CD4-positive, alpha-beta T cell (primary cell): ENCODE results near the gene PRM2. TPM values are rescaled to one million over a fixed set of nuclear protein-coding genes. Genes with fewer than 3 reads are reported as not detected.
A peak's percentile ranks its signal among the peaks of the same experiment; 100 is the strongest.

Experiments used
- ATAC-seq: fragments of 200-7000 bp; cut with Tn5 transposase; one replicate; pipeline ENCODE4 v1.10.0; 2022; ENCODE audit warnings: mild to moderate bottlenecking; ENCODE audit not compliant: poor library complexity
- CTCF ChIA-PET: fragments of 350-600 bp; sonication (Branson Sonifier 250); formaldehyde crosslinking; loops from one replicate; lab custom pipeline; 2021; ENCODE audit warnings: antibody characterized with exemption, inconsistent platforms; lab: Charles Lee
- POLR2A ChIA-PET: fragments of 350-600 bp; sonication (Branson Sonifier 250); formaldehyde crosslinking; loops from one replicate; lab custom pipeline; 2021; ENCODE audit warnings: antibody characterized with exemption, inconsistent platforms; lab: Charles Lee
- DNase-seq, 14 experiments: peaks; one replicate each; pipeline ENCODE4 v3.0.0-alpha.2; 2013 to 2020; ENCODE audit warnings: mixed read lengths in 2 of 14
- H3K27ac ChIP-seq, 2 donors: one replicate each; pipeline versions ENCODE4 v1.5.1 to v1.7.0; 2013; ENCODE audit warnings: low read length in 2 of 2, low read depth in 1 of 2, mild to moderate bottlenecking in 1 of 2
- H3K27me3 ChIP-seq, 2 experiments: 1 replicate in 1 of 2; 2 replicates in 1 of 2; pipeline versions ENCODE4 v1.6.1 to v1.7.0; 2013; ENCODE audit warnings: low read length in 2 of 2, control low read depth in 1 of 2, mild to moderate bottlenecking in 1 of 2, moderate library complexity in 1 of 2; ENCODE audit not compliant: insufficient read depth in 2 of 2, control insufficient read depth in 1 of 2
- H3K36me3 ChIP-seq: one replicate; pipeline ENCODE4 v1.6.1; 2013; ENCODE audit warnings: low read length, control low read depth; ENCODE audit not compliant: insufficient read depth
- H3K4me1 ChIP-seq: one replicate; pipeline ENCODE4 v1.6.1; 2013; ENCODE audit warnings: low read length, control low read depth; ENCODE audit not compliant: insufficient read depth
- H3K4me3 ChIP-seq: one replicate; pipeline ENCODE4 v1.5.1; 2013; ENCODE audit warnings: mild to moderate bottlenecking, low read length, moderate library complexity
- H3K9me3 ChIP-seq, 2 experiments: 1 replicate in 1 of 2; 2 replicates in 1 of 2; pipeline versions ENCODE4 v1.6.1 to v1.7.0; 2013; ENCODE audit warnings: low read length in 2 of 2, mild to moderate bottlenecking in 2 of 2, control low read depth in 1 of 2, moderate library complexity in 1 of 2; ENCODE audit not compliant: control insufficient read depth in 1 of 2, insufficient read depth in 1 of 2
- H3K27ac Mint-ChIP-seq: one replicate; pipeline ENCODE4 v1.8.0; 2020; ENCODE audit warnings: mixed read lengths
- H3K27me3 Mint-ChIP-seq: one replicate; pipeline ENCODE4 v1.8.0; 2021; ENCODE audit warnings: mixed read lengths
- H3K36me3 Mint-ChIP-seq: one replicate; pipeline ENCODE4 v1.8.0; 2021; ENCODE audit warnings: low read depth, mixed read lengths
- H3K4me1 Mint-ChIP-seq: one replicate; pipeline ENCODE4 v1.8.0; 2021; ENCODE audit warnings: low read depth, mixed read lengths
- H3K4me3 Mint-ChIP-seq: one replicate; pipeline ENCODE4 v1.8.0; 2020; ENCODE audit warnings: mild to moderate bottlenecking, mixed read lengths
- H3K9me3 Mint-ChIP-seq: one replicate; pipeline ENCODE4 v1.8.0; 2020; ENCODE audit warnings: mixed read lengths
- CTCF ChIP-seq: fragments of 200-600 bp; IDR thresholded peaks from one replicate; pipeline ENCODE4 v1.8.0; 2022; ENCODE audit warnings: antibody characterized with exemption, mild to moderate bottlenecking
- intact Hi-C, 2 experiments: fragments of 100-400 bp; cut with DNase I in 1 of 2; cut with micrococcal nuclease in 1 of 2; formaldehyde crosslinking; loops; one replicate each; pipeline versions ENCODE4 v1.15.1 to v1.9.0; 2023 to 2025; cut with DNase I, micrococcal nuclease
- total RNA-seq, 174 experiments: library from RNA in 2 of 174; stranded (reverse) in 2 of 174; gene quantifications; one replicate each; pipeline ENCODE4 v1.2.3 and lab custom pipeline; 2021 to 2026

The PRM2 gene
- total RNA-seq, 2 experiments from 2014 or later: not detected

- H3K4me3 Mint-ChIP-seq: peak overlapping the region; percentile 42
- peaks cover 51% of the 10 kb centered on the region for H3K4me1 Mint-ChIP-seq
Measured at GRCh38 chr16:11259655-11260595, 16.4 kb downstream of the PRM2 start.

GRCh38 chr16:11258553-11259492, 17.5 kb downstream of the PRM2 start:
- TF ChIP-seq CTCF: no peak
- Mint-ChIP-seq H3K4me3 (peak overlapping the region; percentile 84), H3K4me1 (peaks cover 46% of the 10 kb centered on the region), H3K27ac (peak overlapping the region; percentile 97), H3K27me3 (no peaks in the 10 kb centered on the region), H3K9me3 (no peaks in the 10 kb centered on the region), H3K36me3 (peaks cover 13% of the 10 kb centered on the region)
- CTCF ChIA-PET: interaction anchor here (0.6 to 5.6 kb wide), 6 partner anchors 34 to 370 kb away, joined by 3 to 50 read pairs (median 5); no protein-coding TSS in a partner anchor
- DNase-seq (peak in 7 of 14 experiments; percentile 13 to 89 (median 46)), ATAC-seq (peak; percentile 8)
- Histone ChIP-seq H3K27me3 (no peaks in the 10 kb centered on the region), H3K4me1 (peaks cover 50% of the 10 kb centered on the region), H3K27ac (peak overlapping the region in 1 of 2 donors; percentile 58), H3K4me3 (peak overlapping the region; percentile 37), H3K9me3 (no peaks in the 10 kb centered on the region), H3K36me3 (no peaks in the 10 kb centered on the region)
- POLR2A ChIA-PET: interaction anchor here (0.6 to 8.5 kb wide), 8 partner anchors 10 to 317 kb away, joined by 3 to 195 read pairs (median 4); partner anchors contain the start of gene DEXI
- intact Hi-C loops: loop anchor here (5.0 to 10.0 kb wide), 6 partner anchors 38 to 656 kb away; partner anchors contain the start of genes GSPT1 (in 1 of the 2) and TXNDC11 (in 1 of the 2)

More at GRCh38 chr16:11259655-11260595, 16.4 kb downstream of the PRM2 start:
- Mint-ChIP-seq H3K27me3 (no peaks in the 10 kb centered on the region), H3K36me3 (peaks cover 9% of the 10 kb centered on the region), H3K9me3 (no peaks in the 10 kb centered on the region), H3K27ac (no peak overlapping the region)
- CTCF ChIA-PET: interaction anchor here (1.3 to 2.1 kb wide), 2 partner anchors 35 to 38 kb away, joined by 3 to 5 read pairs; no protein-coding TSS in a partner anchor
- no peak overlapping the region for H3K27ac ChIP-seq
- peaks cover 50% of the 10 kb centered on the region for H3K4me1 ChIP-seq
- no peaks in the 10 kb centered on the region for H3K27me3 ChIP-seq
- no peaks in the 10 kb centered on the region for H3K9me3 ChIP-seq
- DNase-seq (no peak), ATAC-seq (no peak)
- intact Hi-C loops: loop anchor here (5.0 to 10.0 kb wide), 6 partner anchors 37 to 655 kb away; partner anchors contain the start of genes GSPT1 (in 1 of the 2) and TXNDC11 (in 1 of the 2)
- POLR2A ChIA-PET: interaction anchor here (1.6 to 8.5 kb wide), 3 partner anchors 34 to 95 kb away, joined by 10 to 195 read pairs (median 15); no protein-coding TSS in a partner anchor
- no peak for TF ChIP-seq CTCF
- no peaks in the 10 kb centered on the region for H3K36me3 ChIP-seq
- no peak overlapping the region for H3K4me3 ChIP-seq
